Limb (tissue), 2 donors: ENCODE data around the gene CLDN10.
"Not testable (repeated sequence)": the region's sequence is repeated elsewhere in the genome, so short reads cannot be mapped to it uniquely, and the experiment has no call there.

ENCODE experiments used
- DNase-seq, 2 donors: peaks; one replicate each; pipeline ENCODE4 v3.0.0-alpha.2; 2016; ENCODE audit errors: extremely low spot score in 2 of 2

CLDN10 gene

DNA sequence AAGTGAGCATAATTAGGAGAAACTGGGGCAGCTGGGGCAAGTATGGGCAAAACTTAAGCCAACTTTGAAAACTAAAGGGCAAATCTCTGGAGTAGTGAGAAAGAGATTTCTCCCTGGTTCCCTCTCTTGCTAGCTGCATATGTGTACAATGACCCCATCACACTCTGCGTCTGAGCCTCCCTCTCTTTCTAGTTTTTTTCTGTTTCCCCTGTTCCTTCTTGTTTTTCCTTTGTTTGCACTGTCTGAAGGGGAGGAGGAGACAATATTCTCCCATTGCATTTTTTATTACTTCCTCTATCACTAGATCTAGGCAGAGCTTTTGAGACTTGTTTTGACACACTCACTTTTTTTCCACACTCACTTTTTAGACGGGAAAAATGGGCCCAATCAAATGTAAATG, 11.2 kb upstream of the CLDN10 start:
- no peak for DNase-seq

DNA sequence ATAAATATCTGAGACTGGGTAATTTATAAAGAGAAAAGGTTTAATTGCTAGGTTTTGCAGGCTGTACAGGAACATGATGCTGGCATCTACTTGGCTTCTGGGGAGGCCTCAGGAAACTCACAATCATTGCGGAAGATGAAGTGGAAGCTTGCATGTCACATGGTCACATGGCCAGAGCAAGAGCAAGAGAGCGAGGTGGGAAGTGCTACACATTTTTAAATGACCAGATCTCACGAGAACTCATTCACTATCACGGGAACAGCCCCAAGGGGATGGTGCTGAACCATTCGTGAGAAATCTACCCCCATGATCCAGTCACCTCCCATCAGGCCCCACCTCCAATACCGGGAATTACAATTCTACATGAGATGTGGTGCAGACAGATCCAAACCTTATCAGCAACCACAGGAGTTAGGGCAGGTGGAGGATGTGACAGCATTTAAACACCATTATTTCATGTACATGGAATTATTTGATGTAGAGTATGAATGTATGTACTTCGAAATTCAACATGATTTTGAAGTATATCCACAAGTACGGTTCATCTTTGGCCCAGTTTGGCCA, 10.5 kb upstream of the CLDN10 start:
- DNase-seq = no peak

DNA sequence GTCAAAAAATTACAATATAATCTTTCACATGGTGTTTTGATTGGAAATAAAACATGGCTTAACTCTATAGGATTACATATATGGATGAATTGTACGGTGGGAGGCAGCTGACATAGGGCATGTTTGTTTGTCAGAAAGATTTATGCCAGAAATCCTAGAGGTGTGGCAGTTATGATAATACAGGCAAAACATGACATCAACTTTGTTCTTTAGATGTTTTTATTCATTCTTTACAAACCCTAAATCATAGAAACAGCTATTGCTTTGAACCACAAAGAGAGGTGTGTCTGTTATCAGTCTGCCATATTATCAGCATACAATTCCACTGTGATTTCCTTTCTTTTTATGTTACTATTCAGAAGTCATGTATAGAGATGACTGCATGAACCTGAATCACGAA, 8.2 kb upstream of the CLDN10 start:
- DNase-seq = no peak

- DNase-seq = no peak
Measured at GRCh38 chr13:95546919-95547318, 5.6 kb upstream of the CLDN10 start.

DNA sequence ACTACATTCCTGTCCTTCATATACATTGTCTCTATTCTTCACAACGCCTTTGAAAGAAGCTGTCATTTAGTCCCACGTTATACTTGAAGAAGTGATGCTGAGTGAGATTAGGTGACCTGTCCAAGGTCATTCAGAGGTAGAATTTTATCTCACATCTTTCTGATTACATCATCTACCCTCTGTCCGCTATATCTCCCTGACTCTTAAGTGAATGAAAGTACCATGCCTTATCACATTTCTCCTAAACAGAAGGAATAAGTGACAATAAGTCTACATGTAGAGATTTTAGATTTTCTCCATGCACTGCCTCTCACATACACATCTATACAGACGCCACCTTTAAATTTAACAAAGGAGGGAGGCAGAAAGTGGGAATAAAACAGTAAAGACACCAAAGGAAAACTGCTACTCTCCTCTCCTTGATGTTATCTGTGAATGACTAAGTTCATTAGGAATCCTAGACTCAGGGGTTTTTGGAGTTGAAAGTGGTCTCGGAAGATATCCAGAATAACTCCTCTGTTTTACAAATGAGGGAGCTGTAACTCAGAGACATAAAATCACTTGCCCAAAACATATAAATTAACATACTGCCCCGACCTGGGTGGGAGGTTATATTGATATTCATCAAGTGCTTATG, 4.9 kb upstream of the CLDN10 start:
- DNase-seq = no peak

DNA sequence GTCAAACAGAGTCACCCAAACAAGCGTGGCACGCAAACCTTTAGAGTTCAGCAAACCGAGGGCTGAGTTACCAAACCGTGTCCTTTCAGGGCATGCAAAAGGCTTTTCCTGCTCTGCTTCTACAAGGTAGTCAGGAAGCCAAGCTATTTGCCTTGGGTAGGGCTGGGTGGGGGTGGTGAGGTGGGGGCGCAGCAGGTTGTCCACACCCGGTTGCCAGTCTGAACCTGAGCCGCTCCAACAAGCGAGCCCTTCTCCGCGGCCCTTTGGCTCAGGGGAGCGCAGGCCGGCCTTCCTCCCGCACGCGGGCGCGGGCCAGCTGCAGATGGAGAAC, 347 bp upstream of the CLDN10 start:
- DNase-seq = no peak

- DNase-seq = peak in 1 of 2 donors; percentile 46
Measured at GRCh38 chr13:95553581-95554385, 1.3 kb downstream of the CLDN10 start.

DNA sequence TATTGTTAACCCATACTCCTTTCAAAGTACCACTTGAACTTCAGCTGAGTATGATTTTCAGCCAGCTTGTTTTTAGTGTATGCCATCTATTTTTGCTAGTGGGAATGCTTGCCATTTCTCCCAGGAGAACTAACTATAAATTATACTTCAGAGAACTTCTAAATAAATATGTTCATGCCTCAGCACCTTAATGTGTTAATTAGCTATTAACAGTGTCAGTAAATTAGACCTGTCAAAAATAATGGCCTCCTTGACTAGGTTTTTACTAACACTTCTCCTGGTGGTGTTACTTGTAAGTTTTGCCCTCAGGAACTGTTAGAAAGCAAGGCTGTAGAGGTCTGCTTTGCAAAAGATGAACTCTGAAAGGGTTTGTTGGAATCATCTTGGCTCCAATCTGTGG, 4.5 kb downstream of the CLDN10 start:
- DNase-seq = no peak

DNA sequence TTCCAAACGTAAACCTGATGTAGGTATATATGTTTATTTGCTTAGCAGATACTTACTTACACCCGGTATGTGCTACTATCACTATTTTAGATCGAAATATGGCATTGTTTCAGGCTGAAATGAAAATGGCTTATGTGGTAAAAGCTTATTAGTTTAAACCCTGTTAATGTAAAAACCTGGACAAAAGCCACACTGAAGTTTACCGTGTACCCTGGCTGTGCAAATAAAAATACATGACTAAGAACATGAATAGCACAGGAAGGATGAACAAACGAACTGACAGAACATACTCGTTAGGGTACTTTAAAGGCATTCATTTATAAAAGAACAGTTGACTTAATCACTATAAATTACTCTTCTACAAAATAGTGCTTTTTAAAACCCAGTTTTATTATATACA, 6.6 kb downstream of the CLDN10 start:
- DNase-seq = no peak

- no peak for DNase-seq
Measured at GRCh38 chr13:95560387-95560786, 7.9 kb downstream of the CLDN10 start.

DNA sequence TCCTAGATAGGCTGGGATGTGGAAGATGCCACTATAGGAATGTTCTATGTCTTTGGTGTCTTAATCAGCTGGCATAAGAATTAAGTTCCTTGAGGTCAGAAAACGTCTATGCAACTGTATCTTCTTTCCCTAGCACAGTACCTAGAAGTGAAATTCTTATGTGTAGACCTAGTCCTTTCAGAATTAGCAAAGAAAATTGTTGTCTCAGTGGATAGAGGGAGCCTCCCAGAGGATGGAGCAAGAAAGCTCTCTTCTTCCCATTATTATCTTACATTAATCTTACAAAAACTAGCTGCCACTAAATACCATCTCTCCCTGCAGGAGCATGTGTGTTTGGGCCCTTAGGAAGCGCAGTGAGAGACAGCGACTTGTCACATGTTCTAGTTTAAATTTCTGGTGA, 11.6 kb downstream of the CLDN10 start:
- DNase-seq = no peak

DNA sequence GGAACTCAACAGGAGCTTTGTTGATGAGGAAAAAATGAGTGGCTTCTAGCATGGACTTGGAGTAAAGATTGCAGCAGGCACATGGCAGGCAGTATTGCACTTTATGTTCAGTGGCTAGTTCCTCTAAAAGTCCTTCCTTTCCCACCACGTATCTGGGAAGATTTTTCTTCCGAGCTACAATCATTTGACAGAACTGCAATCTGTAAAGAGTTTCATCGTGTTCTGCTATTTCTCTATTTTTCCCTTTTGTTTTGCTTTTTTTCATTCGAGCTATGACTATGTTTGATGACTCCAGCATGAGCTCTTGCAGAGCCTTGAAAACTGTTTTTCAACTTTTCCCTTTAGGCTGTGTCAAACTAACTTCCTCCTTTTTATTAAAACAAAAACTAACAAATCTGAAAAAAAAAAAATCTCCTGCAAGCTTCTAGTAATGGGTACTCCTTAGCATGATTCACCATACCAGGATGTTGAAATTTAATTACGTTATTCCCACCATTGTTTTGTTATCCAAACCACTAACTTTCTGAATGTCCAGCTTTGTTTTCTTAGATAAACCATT, 12.3 kb downstream of the CLDN10 start:
- no peak for DNase-seq

DNA sequence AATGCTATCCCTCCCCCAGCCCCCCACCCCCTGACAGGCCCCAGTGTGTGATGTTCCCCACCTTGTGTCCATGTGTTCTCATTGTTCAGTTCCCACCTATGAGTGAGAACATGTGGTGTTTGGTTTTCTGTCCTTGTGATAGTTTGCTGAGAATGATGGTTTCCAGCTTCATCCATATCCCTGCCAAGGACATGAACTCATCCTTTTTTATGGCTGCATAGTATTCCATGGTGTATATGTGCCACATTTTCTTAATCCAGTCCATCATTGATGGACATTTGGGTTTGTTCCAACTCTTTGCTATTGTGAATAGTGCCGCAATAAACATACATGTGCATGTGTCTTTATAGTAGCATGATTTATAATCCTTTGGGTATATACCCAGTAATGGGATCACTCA, 13.2 kb downstream of the CLDN10 start:
- not testable (repeated sequence) for DNase-seq

GRCh38 chr13:95568131-95568530, 15.6 kb downstream of the CLDN10 start:
- DNase-seq = no peak

DNA sequence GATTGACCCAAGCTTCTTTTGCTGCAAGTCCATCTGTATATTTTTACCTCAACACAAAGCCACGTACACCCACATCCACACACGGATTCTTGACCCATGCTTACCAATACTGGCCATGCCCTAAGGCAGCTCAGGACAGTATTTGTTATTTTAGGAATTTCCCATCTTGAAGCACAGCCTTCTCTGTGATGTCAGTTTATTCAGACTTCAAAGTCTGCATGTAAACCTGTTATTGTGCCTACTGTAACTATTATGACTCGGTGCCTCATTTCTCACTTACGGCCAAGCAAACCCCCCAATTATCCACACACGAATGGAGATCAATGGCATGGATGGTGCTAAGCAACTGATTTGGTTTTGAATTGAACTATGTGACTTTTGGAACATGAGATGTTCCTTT, 17.5 kb downstream of the CLDN10 start:
- DNase-seq = no peak

- DNase-seq = no peak
Measured at GRCh38 chr13:95571941-95572340, 19.4 kb downstream of the CLDN10 start.

DNA sequence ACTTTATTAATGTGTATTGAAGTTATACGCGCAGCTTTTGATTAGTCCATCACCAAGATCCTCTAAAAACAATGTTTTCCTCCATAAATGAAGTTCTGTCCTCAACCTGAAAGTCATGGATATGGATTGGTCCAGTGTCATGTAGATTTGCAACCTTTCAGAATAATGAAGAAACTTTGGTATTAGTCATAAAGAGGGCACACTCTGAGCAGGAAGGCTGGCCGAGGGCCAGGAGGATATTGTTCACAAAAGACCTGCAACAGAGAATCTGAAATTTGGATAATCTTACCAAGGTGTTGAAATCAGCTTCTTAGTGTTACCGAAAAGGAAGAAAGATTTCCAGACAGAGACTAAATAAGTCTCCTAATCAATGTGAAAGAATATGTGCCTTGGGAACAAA, 20.7 kb downstream of the CLDN10 start:
- no peak for DNase-seq

GRCh38 chr13:95579303-95579702, 26.8 kb downstream of the CLDN10 start:
- DNase-seq = no peak

DNA sequence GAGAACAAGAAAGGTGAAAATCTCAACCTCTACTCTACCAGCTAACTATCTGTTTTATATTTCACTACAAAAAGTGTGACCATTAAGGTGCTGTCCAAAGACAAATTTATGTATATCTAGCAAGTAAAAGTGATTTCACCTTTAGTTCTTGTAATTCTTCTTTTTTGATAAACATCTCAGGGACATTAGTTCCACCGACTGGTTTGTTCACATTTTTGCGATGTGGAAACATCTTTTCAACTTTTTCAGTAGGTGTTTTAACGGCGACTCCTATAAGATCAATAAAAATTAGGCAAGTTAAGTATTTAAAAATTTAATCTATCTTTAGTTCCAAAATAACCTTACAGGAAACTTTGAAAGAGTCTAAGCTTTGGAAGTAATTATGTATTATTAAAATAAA, 33.3 kb downstream of the CLDN10 start:
- DNase-seq = no peak

DNA sequence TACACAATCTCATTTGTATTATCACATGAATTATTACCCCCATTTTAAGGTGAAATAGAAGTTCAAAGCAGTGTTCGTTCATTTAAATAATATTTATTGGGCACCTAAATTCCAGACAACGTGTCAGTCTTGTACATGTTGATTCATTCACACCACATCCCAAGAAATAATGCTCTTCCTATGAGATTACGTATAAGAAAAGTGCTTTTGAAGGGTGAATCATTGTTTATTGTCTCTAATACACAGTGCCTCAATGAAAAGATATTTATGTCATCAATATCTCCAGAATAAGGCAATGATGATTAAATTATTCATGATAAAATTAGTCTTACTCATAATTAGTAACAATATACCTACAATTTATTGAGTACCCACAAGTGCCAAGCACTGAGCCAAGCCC, 35.6 kb downstream of the CLDN10 start:
- DNase-seq = no peak

DNA sequence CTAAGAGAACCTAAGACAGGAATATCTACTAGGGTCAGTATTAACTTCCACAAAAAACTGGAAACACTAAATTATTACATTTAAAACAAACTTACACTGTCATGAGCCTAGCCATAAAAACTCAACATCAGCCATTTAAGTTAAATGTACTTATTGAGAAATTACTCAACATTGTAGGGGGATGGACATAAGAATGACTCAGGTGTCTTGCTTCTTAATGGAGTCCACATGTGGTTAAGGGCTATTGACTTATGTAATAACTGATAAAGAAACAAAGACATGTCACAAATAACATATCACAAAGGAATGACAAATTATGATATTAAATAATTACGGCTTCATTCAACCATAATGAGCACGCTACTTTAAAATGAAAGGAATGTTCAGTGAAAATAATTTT, 36.2 kb downstream of the CLDN10 start:
- DNase-seq = no peak

DNA sequence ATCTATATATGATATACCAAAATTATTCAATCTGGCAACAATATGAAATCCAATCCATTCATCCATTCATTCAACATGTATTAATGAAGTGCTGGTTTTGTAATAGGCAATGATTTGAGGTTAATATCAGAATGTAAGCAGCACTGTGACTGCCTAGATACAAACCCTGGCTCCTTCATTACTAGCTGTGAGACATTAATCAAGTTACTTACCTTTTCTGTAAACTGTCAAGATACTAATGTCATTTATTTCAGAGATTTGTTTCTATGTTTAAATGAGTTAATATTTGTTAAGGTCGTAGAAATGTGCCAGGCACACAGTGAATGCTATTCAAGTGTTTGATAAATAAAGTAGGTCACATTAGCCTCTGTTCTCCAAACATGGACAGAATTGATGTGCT, 40.9 kb downstream of the CLDN10 start:
- no peak for DNase-seq

- no peak for DNase-seq
Measured at GRCh38 chr13:95596701-95597100, 44.2 kb downstream of the CLDN10 start.
